GM18868 (cell line): Measurements from ENCODE around the gene ARHGAP35.
"Not testable (repeated sequence)": the region's sequence is repeated elsewhere in the genome, so short reads cannot be mapped to it uniquely, and the experiment has no call there.

Experiments used
- ATAC-seq: cut with Tn5 transposase; IDR thresholded peaks from one replicate; pipeline ENCODE4 v1.9.1; 2021; ENCODE audit warnings: mild to moderate bottlenecking, moderate library complexity; ENCODE audit not compliant: unreplicated experiment

Gene ARHGAP35

DNA sequence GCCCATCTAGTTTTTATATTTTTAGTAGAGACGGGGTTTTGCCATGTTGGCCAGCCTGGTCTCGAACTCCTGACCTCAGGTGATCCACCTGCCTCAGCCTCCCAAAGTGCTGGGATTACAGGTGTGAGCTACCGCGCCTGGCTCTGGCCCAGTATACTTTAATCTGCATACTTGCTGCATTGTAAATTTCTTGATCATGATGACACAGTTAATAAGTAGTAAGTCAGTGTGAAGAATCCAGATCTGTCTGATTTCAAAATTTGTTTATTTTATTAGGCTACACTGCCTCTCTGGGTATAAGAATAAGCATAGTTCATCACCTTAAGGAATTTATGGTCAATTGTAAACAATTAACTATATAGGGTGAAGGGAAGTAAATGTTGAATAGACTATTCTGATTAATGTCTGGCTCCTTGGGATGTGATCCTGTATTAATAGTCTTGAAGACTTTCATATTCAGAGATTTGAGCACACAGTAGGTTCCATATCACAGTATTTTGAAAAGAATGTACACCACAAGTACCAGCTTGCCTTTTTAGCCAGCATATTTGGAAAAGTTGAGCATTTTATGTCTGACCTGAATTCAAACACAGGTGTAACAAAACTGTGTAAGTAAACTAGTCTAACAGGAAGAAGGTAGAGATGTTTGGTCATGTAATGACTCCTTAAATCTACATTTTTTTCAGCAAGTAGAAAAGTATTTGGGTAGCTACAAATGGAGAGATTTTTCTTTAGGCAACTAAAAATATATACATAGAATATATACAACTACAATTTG is 7.4 kb downstream of the ARHGAP35 start:
- ATAC-seq = no peak

DNA sequence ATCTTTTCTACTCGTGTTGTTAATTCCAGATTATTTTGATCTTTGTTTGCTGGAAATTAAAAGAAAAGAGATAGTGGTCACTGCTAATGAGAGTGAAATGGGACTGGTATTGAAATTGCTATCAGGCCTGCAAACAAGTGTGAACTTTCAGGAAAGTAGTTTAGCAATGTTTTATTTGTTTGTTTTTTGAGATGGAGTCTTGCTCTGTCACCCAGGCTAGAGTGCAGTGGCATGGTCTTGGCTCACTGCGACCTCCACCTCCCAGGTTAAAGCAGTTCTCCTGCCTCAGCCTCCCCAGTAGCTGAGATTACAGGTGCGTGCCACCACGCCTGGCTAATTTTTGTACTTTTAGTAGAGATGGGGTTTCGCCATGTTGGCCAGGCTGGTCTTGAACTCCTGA is 10.4 kb downstream of the ARHGAP35 start:
- ATAC-seq = not testable (repeated sequence)

DNA sequence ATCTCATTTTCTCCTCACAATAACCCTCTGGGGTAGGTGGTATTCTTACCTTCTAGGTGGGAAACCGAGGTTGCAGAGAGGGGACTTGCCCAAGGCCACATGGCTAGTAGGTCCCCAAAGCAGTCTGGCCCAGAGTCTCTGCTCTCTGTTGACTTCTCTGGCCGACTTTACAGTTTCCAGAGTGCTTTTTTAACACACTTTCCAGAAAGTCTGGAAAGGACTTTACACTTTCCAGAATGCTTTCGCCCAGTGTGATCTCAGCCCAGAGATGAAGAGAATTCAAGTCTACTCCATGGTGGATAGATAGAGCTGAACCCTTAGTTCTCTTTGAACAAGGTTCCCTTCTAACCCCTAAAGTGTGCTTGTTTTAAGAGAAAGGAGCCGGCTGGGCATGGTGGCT is 12.2 kb downstream of the ARHGAP35 start:
- no peak for ATAC-seq

DNA sequence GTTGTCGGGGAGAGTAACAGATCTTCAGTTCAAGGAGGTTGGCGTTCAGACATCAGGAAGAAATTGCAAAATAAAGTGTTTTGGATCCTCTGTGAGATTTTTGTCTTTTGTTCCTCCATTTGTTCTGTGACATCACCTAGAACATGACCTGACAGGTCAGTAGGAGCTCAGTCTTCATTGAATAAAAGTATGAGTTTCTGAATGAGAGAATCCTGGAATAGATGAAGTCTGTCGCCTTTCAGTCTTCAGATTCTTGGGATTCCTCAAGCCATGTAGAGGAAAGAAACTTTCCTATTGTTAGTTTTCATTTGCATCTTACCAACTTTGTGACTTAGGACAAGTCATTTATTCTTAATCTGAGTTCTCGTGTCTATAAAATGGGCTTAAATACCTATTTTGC is 14.4 kb downstream of the ARHGAP35 start:
- ATAC-seq = no peak

DNA sequence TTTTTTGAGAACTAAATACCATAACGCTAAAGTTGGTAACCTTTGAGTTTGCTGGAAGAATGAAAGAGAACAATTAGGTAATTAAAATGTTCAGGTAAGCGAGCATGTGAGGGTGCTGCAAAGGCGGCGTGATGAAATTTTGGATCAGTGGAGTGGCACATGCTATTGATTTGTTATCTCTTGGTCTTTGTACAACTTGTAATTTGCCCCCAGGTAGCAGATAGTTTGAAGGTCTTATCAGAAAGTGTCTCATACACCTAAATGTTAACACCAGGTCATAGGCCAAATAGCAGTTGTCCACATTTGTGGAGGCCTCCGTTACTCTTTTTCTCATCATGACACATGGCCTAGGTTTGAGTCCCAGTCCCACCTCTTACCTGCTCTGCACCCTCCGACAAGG is 14.9 kb downstream of the ARHGAP35 start:
- ATAC-seq = no peak

DNA sequence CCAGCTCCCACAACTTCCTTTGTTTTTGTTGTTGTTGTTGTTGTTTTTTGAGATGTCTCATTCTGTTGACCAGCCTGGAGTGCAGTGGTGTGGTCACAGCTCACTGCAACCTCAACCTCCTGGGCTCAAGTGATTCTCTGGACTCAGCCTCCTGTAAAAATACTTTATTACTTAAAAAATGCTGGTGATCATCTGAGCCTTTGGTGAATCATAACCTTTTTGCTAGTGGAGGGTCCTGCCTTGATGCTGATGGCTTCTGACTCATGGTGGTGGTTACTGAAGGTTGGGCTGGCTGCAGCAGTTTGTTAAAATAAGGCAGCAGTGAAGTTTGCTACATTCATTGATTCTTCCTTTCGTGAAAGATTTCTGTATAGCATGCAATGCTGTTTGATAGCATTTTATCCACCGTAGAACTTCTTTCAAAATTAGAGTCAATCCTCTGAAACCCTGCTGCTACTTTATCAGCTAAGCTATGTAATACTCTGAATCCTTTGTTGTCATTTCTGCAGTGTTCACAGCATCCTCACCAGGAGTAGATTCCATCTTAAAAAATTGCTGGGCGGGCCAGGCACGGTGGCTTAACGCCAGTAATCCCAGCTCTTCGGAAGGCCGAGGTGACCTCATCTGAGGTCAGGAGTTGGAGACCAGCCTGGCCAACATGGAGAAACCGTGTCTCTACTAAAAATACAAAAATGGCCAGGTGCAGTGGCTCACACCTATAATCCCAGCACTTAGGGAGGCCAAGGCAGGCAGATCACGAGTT is 18.0 kb downstream of the ARHGAP35 start:
- ATAC-seq = no peak

DNA sequence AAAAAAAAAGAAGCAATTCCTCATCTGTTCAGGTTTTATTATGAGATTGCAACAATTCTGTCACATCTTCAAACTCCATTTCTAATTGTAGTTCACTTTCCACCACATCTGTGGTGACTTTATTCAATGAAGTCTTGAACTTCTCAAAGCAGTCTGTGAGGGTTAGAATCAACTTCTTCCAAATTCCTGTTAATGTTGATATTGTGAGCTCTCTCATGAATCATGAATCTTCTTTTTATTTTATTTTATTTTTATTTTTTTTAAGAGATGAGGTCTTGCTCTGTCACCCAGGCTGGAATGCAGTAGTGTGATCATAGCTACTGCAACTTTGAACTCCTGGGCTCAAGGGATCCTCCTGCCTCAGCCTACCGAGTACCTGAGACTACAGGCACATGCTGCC is 19.6 kb downstream of the ARHGAP35 start:
- ATAC-seq = no peak

DNA sequence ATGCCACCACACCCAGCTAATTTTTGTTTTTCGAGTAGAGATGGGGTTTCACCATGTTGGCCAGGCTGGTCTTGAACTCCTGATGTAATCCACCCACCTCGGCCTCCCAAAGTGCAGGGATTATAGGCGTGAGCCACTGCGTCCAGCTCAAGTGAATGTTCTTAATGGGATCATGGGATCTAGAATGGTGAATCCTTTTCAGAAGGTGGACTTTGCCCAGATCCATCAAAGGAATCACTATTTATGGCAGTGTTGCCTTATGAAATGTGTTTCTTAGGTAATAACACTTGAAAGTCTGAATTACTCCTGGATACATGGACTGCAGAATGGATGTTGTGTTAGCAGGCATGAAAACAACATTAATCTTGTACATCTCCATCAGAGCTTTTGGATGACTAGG is 20.3 kb downstream of the ARHGAP35 start:
- no peak for ATAC-seq

DNA sequence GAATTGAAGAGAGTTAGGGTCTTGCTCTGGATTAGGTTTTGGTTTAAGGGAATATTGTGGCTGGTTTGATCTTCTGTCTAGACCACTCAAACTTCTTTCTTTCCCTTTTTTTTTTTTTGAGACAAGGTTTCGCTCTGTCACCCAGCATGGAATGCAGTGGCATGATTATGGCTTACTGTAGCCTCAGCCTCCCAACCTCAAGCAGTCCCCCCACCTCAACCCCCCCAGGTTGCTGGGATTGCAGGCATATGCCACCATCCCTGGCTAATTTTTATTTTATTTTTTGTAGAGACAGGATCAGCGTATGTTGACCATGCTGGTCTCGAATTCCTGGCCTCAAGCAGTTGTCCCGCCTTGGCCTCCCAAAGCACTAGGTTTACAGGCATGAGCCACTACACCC is 21.2 kb downstream of the ARHGAP35 start:
- no peak for ATAC-seq

DNA sequence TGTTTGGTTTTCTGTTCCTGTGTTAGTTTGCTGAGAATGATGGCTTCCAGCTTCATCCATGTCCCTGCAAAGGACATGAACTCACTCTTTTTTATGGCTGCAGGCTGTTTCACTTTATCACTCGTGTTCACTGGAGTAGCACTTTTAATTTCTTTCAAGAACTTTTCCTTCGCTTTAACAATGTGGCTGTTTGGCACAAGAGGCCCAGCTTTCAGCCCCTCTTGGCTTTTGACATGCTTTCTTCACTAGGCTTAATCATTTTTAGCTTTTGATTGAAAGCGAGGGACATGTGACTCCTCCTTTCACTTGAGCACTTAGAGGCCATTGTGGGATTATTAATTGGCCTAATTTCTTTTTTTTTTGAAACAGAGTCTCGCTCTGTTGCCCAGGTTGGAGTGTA is 22.0 kb downstream of the ARHGAP35 start:
- ATAC-seq = not testable (repeated sequence)

DNA sequence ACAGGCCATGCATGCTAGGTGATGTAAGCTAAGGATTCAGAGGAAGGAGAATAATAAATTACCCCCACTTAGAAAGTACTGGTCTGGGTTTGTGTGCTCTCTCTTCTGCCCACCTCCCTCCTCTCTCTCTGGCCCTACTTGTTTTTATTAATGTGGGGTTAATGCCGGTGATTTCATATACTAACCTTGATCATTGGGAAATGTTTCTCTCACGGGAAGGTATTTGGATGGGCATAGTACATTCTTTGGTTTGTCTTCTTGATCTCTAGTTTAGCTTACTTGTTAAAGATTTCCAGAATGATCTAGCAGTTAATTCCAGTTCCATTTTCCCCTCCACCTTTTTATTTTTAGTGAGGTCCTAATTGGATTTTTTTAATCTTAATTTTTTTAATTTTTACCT is 24.6 kb downstream of the ARHGAP35 start:
- ATAC-seq = no peak

DNA sequence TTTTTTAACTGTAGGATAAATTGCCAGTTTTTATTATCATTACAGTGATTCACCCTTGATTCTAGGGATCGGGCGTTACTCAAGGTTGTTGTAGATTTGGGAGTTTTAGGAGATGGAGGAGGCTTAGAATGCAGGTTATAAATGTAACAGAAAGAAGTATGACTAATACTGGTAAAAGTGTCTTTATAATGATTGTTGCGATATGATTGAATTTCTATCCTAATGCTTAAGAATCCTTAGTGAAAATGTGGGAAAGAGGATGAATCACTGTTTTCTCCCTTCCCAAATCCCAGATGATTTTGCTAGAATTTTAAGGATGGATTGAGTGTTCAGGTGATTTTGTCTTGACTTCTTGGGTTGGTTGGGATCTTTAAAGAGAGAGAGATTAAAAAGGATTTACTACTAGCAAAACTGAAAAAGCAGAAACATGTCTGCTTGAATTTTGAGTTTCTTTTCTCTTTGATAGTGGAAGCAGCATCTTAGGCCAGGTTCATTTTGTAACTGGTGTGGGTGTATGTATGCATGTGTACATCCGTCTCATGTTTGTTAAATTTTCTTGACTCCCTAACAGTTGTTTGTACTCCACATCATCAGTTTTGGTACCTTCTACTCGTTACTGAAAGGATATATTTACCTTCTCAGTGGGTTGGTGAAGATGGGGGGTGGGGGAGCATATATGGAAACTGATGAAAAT is 25.9 kb downstream of the ARHGAP35 start:
- ATAC-seq = no peak

DNA sequence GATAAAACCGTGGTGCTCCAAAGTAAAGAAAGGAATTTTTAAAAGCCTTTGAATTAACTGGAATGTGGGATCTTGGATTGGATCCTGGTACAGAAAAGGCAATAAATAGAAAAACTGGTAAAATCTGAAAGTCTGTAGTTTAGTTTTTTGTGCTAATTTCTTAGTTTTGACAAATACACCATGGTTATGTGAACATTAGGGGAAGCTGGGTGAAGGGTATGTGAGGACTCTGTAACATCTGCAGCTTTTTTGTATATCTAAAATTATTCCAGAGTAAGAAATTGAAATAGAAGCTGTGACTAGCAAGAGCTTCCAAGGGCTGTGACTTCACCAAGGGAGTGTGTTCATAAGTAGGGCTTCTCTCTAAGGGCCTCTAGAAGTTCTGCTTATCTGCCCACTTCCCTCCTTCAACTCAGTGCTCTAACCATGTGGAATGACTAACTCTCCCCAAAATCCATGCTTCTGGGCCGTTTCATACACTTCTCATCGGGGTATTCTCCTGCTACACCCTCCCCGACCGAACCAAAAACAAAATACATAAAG is 26.5 kb downstream of the ARHGAP35 start:
- no peak for ATAC-seq

DNA sequence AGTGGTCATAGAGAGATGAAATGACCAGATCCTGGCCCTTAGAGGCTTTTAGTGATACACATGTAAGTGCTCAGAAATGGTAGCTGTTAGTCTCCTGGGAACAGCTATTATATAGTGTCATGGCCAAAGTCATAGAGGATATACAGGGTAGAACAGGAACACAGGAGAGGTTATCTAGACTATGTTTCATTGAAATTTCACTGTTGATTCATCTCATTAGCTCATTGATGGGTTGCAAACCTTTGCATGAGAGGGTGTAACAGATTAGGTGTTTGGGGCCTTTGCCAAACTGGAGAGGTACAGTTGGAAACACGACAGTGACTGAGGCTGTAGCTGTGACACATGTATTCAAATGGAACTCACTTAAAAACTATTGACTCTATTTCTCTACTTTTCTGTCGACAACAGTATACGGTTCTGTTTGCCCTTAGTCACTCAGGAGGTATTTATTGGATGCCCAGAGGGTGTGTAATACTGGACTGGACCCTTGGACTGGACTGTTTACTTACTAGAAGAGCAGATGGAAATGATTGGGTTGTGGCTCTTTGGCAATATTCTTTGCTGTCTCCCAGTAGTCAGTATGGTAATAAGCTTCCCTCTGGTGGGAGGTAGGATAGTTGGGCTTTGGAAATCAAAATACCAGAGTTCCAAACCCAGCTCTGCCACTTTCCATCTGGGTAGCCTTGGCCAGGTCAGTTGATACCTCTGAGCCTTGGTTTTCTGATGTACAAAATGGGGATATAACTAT is 29.8 kb downstream of the ARHGAP35 start:
- no peak for ATAC-seq

DNA sequence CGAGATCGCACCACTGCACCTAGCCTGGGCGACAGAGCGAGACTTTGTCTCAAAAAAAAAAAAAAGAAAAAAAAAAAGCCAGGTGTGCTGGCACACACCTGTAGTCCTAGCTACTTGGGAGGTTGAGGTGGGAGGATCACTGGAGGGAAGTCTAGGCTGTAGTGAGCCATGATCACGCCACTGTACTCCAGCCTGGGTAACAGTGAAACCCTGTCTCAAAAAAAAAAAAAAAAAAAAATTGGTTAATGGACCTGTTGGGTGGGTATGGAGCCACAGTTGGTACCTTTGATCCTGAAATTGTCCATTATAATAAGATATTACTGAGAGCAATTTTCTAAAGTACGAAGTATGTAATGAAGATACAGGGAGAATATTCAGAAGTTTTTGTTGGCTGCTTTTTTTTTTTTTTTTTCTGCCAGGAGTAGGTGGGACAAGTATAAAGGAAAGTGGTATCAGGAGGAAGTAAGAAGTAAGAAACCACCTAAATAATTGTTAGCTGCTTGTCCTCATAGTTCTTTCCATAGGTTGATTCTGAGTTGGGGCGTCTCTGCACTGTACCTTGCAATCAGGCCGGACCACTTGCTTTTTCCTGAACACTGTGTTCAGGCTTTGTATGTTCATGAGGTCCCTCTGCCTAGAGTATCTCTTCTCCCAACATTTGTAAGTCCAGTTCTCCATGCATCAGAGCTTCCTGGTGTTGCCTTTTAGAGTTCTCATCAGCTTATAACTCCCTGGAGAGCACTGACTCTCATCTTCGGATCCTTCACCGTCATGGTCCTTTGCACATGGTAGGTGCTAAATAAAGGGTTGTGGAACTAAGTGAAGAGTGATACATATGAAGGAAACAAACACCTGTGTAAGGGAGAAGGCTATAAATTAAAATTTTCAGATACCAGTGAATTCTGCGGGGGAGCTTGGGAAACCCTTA is 31.7 kb downstream of the ARHGAP35 start:
- no peak for ATAC-seq

DNA sequence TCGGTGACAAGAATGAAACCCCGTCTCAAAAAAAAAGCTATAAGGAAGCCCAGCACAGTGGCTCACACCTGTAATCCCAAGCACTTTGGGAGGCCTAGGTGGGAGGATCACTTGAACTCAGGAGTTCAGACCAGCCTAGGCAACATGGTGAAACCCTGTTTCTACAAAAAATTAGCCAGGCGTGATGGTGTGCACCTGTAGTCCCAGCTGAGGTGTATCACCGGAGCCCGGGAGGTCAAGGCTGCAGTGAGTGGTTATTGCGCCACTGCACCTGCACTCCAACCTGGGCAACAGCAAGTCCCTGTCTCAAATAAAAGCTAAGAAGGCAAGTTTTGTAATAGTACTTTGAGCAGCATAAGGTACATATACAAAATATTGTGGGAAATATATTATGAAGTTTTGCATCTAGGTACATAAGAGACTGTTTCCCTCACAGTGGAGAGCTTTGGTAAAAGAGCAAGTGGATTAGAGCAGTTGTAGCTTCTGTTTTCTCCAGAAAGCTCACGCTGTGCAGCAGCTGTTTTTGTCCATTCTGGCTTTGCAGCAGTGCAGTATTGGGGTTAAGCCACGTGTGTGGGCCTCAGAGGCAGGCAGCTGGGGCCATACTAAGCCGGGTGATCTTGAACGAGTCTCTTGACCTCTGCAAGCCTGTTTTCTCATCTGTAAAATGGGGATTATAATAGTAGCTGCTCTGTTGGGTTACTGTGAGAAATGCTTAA is 35.4 kb downstream of the ARHGAP35 start:
- no peak for ATAC-seq

DNA sequence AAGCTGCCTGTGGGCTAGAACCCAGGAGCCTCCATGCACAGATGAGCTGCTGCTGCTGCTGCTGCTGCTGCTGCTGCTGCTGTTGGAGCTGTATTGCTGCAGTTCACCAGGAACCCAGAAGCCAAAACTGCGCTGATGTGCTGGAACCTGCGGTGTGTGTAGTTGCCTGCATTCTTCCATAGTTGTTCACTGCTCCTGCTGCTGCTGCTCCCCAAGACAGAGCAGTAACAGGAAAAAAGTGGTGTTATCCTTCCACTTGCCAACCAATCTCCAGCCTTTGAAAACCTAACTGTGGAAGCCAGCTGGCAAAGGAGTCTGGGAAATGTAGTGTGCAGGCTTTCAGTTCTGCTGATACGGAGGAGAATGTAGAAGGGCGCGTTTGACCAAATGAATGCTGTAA is 37.9 kb downstream of the ARHGAP35 start:
- ATAC-seq = no peak

DNA sequence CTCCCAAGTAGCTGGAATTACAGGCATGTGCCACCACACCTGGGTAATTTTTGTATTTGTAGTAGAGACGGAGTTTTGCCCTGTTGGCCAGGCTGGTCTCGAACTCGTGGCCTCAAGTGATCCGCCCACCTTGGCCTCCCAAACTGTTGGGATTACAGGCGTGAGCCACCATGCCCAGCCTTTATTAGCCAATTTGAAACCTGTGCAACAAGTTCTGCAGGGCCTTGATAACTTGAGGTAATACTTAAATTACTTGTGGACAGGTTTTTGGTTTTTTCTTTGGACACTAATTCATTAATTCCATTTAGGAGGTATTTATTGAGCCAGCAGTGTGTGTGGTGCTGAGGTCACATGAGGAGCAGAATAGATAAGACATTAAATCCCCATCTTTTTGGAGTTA is 39.5 kb downstream of the ARHGAP35 start:
- ATAC-seq = no peak
